ENCODE results near the gene PREX1.

- TF ChIP-seq CTCF (IDR thresholded peaks at IDR 0.05; ENCODE audit: low read depth, low read length): no peak
- TF ChIP-seq POLR2A (IDR thresholded peaks at IDR 0.05; ENCODE audit: extremely low read depth, insufficient read length): no peak
- peak; percentile 61 for TF ChIP-seq MYC (IDR thresholded peaks at IDR 0.05; ENCODE audit: low read depth, low read length)
- peak; percentile 68 for TF ChIP-seq MAX (IDR thresholded peaks at IDR 0.05; ENCODE audit: low read depth, low read length)
These were observed 154.3 kb downstream of the PREX1 start for GRCh38 chr20:48673507-48673906.
